Stimulated activated CD8-positive, alpha-beta memory T cell treated with anti-CD3 and anti-CD28 coated beads, Interleukin-7, amount 100 ng/mL, for 1 hour (primary cell): ENCODE data around the gene WNT9A.

Source experiments
- DNase-seq, 2 donors: peaks; one replicate each; pipeline ENCODE4 v3.0.0-alpha.2; 2020; ENCODE audit warnings: low read depth in 2 of 2

The WNT9A gene

GRCh38 chr1:227924168-227924832 lies 23.4 kb downstream of the WNT9A start:
- DNase-seq, result no peak

GRCh38 chr1:227923353-227924167 lies 24.2 kb downstream of the WNT9A start:
- no peak for DNase-seq

GRCh38 chr1:227922501-227923352 lies 25.0 kb downstream of the WNT9A start:
- no peak for DNase-seq

GRCh38 chr1:227921461-227922185 lies 26.1 kb downstream of the WNT9A start:
- DNase-seq, result no peak

GRCh38 chr1:227920896-227921295 lies 26.8 kb downstream of the WNT9A start:
- DNase-seq, result no peak

GRCh38 chr1:227920426-227920825 lies 27.3 kb downstream of the WNT9A start:
- DNase-seq, result no peak

GRCh38 chr1:227919906-227920305 lies 27.8 kb downstream of the WNT9A start:
- DNase-seq, result no peak

- no peak for DNase-seq
Observed at GRCh38 chr1:227918736-227919135, 29.0 kb downstream of the WNT9A start.

- no peak for DNase-seq
Observed at GRCh38 chr1:227918083-227918700, 29.5 kb downstream of the WNT9A start.

- DNase-seq, result no peak
Observed at GRCh38 chr1:227917081-227917950, 30.4 kb downstream of the WNT9A start.

- no peak for DNase-seq
Observed at GRCh38 chr1:227916655-227917054, 31.1 kb downstream of the WNT9A start.

- DNase-seq, result no peak
Observed at GRCh38 chr1:227915564-227916553, 31.9 kb downstream of the WNT9A start.

- DNase-seq, result no peak
Observed at GRCh38 chr1:227914801-227915563, 32.8 kb downstream of the WNT9A start.

GRCh38 chr1:227913764-227914721 lies 33.7 kb downstream of the WNT9A start:
- DNase-seq, result no peak

GRCh38 chr1:227913396-227913763 lies 34.4 kb downstream of the WNT9A start:
- DNase-seq, result no peak

- DNase-seq, result no peak
Observed at GRCh38 chr1:227912866-227913265, 34.9 kb downstream of the WNT9A start.

GRCh38 chr1:227911376-227911775 lies 36.4 kb downstream of the WNT9A start:
- DNase-seq, result no peak
